Measurements from ENCODE around the gene C19orf44. TPM values are rescaled to one million over a fixed set of nuclear protein-coding genes. Genes with fewer than 3 reads are reported as not detected.

C19orf44 gene
- total and polyA plus RNA-seq, 12 donors: 3.2 to 12.1 (median 5.6) TPM

DNA sequence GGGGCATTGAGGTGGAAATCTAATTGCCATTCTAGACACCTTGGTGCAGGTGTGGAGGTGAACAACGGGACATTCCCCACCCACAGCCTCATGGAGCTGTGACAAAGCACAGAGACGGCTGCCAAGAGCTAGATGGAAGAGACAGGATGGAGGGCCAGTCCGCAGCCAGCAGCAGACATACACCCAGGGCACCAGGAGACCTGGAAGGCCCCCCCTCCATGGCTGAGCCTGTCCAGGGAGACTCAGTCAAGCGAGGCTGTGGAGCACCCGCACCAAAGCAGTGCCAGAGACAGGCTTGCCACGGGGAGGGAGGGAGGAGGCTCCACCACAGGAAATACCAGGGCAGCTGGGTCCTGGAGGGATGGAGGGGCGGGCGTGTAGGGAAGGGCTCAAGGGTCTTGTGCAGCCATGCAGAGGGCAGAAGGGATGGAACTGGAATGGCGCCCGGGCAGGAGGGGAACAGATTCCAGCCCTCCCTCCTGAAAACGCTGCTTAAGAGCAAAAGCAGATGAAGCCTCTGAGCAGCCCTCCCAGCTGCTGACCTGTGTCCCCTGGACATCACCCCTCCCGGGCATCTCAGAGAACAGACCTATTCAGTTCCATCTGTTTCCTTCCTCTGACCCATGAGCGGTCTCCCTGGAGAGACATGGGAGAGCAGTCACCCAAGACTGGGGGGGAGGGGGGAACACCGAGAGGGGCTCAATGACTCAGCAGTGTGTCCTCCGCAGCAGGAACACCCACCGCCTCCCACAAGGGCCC, 38.8 kb upstream of the C19orf44 start:
- TF ChIP-seq, protein P1, sequence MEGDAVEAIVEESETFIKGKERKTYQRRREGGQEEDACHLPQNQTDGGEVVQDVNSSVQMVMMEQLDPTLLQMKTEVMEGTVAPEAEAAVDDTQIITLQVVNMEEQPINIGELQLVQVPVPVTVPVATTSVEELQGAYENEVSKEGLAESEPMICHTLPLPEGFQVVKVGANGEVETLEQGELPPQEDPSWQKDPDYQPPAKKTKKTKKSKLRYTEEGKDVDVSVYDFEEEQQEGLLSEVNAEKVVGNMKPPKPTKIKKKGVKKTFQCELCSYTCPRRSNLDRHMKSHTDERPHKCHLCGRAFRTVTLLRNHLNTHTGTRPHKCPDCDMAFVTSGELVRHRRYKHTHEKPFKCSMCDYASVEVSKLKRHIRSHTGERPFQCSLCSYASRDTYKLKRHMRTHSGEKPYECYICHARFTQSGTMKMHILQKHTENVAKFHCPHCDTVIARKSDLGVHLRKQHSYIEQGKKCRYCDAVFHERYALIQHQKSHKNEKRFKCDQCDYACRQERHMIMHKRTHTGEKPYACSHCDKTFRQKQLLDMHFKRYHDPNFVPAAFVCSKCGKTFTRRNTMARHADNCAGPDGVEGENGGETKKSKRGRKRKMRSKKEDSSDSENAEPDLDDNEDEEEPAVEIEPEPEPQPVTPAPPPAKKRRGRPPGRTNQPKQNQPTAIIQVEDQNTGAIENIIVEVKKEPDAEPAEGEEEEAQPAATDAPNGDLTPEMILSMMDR (IDR thresholded peaks at IDR 0.05): no peak
- TF ChIP-seq POLR2A (IDR thresholded peaks at IDR 0.05): no peak
- Histone ChIP-seq H3K9me3 (replicated peaks in 1 of 3) (no peaks in the 10 kb centered on the region), H3K36me3 (replicated peaks in 1 of 2) (no peaks in the 10 kb centered on the region), H3K4me1 (replicated peaks in 1 of 2) (peaks cover 34 to 53% of the 10 kb centered on the region in 2 donors), H3K4me3 (peak overlapping the region in 1 of 4 donors; percentile 23), H3K27me3 (no peaks in the 10 kb centered on the region), H3K27ac (peak overlapping the region in 4 of 5 donors; percentile 39 to 86 (median 47))
- intact Hi-C loops (cut with DNase I): no loop called here
- 26 to 38% (median 31%) methylated on average over 12 to 16 of the region's 16 CpGs for WGBS, 4 donors
- DNase-seq: peak in 4 of 7 donors; percentile 28 to 74 (median 57)

DNA sequence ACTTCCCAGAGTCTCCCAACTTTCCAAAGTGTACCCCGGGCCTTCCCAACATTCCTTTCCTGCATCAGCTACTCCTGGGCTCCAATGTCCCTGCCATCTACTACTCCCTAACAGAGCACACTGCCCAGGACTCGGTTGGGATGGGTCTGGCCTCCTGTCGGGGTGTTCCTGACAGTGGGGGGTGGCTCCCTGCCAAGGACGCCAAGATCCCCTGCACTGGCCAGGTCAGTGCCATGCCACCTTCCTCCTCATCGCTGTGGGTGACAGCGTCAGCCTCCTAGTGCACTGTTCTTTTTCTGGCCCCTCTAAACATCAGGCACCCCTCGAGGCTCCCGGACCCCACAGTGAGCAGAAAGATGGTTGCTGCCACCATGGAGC, 38.3 kb upstream of the C19orf44 start:
- Histone ChIP-seq H3K27me3 (no peaks in the 10 kb centered on the region), H3K9me3 (replicated peaks in 1 of 3) (no peaks in the 10 kb centered on the region), H3K4me3 (no peak overlapping the region), H3K4me1 (replicated peaks in 1 of 2) (peaks cover 39 to 58% of the 10 kb centered on the region in 2 donors), H3K36me3 (replicated peaks in 1 of 2) (no peaks in the 10 kb centered on the region), H3K27ac (peak overlapping the region in 4 of 5 donors; percentile 39 to 86 (median 47))
- WGBS, 4 donors: 27 to 43% (median 32%) methylated on average over 6 to 8 of the region's 8 CpGs
- TF ChIP-seq POLR2A (IDR thresholded peaks at IDR 0.05): no peak
- TF ChIP-seq, protein P1 (IDR thresholded peaks at IDR 0.05): no peak
- peak in 1 of 7 donors; percentile 42 for DNase-seq
- intact Hi-C loops (cut with DNase I): no loop called here

DNA sequence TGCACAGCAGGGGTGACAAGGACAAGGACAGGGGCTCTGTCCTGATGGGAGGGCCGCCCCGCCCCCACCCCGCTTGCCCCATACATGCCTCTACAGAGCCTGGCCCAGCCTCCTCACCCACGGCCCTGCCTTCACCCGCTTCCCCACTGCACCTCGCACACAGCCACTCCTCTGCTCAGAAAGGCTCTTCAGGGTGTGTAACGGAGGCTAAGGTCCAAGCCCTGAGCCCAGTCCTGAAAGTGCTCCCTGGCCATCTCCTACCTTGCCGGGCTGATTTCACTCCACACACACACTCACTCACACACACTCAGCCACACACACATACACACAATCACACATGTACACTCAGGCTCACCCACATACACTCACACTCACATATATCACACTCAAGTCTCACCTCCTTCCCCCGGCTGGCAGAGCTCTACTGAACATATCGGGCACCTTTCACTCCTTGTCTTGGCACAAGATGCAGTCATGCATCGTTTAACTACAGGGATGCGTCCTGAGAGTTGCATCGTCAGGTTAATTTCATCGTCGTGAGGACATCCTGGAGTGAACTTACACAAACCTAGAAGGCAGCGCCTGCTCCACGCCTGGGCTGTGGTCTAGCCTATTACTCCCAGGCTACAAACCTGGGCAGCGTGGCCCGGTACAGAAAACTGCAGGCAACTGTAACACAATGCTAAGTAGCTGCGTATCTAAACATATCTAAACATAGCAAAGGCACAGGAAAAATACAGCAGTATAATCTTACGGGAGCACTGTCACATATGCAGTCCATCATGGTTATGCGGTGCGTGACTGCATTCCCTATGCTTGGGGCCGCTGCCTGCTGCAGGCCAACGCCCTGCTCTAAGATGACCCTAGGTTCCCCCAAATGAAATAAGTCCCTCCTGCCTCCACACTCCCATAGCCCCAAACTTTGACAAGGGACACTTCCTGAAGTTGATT, 37.5 kb upstream of the C19orf44 start:
- no peaks in the 10 kb centered on the region for H3K36me3 ChIP-seq (replicated peaks in 1 of 2)
- H3K4me1 ChIP-seq (replicated peaks in 1 of 2): peaks cover 45 to 59% of the 10 kb centered on the region in 2 donors
- H3K9me3 ChIP-seq (replicated peaks in 1 of 3): no peaks in the 10 kb centered on the region
- 72 to 78% (median 75%) methylated on average over 21 to 25 of the region's 25 CpGs for WGBS, 4 donors
- no peak overlapping the region for H3K4me3 ChIP-seq
- intact Hi-C loops (cut with DNase I): no loop called here
- no peaks in the 10 kb centered on the region for H3K27me3 ChIP-seq
- H3K27ac ChIP-seq: peak overlapping the region in 3 of 5 donors; percentile 43 to 86 (median 51)
- TF ChIP-seq, protein P1 (IDR thresholded peaks at IDR 0.05): no peak
- TF ChIP-seq POLR2A (IDR thresholded peaks at IDR 0.05): no peak
- peak in 1 of 7 donors; percentile 48 for DNase-seq

DNA sequence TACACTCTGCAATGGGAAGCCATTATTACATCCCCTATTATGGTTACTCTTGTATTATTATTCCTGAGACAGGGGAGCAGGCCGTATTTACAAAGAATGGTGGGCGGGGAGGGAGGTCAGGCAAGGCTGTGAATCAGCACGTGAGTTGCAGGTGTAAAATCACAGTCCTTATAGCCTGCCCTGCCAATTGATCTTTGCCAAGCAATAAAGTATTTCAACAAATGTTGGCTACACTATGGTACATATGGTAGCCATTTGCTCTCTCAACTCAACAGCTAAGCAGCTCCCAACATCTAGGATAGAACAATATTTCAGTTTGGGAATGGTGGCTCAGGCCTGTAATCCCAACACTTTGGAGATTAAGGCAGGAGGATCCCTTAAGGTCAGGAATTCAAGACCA, 36.5 kb upstream of the C19orf44 start:
- H3K4me1 ChIP-seq (replicated peaks in 1 of 2): peaks cover 43 to 59% of the 10 kb centered on the region in 2 donors
- WGBS, 4 donors: 87 to 97% (median 88%) methylated on average over 3 of the region's 3 CpGs
- H3K36me3 ChIP-seq (replicated peaks in 1 of 2): no peaks in the 10 kb centered on the region
- no peaks in the 10 kb centered on the region for H3K9me3 ChIP-seq (replicated peaks in 1 of 3)
- no peaks in the 10 kb centered on the region for H3K27me3 ChIP-seq
- no peak overlapping the region for H3K27ac ChIP-seq
- no peak overlapping the region for H3K4me3 ChIP-seq
- no peak for DNase-seq
- no peak for TF ChIP-seq POLR2A (IDR thresholded peaks at IDR 0.05)
- TF ChIP-seq, protein P1 (IDR thresholded peaks at IDR 0.05): no peak
- intact Hi-C loops (cut with DNase I): no loop called here
